ENCODE data around the gene MYL7.
A peak's percentile ranks its signal among the peaks of the same experiment; 100 is the strongest.

The MYL7 gene

GRCh38 chr7:44149571-44150465 is 8.7 kb upstream of the MYL7 start:
- no peak for DNase-seq

GRCh38 chr7:44148961-44149536 is 7.9 kb upstream of the MYL7 start:
- no peak for DNase-seq

- DNase-seq: no peak
These were observed 7.0 kb upstream of the MYL7 start for GRCh38 chr7:44148166-44148565.

DNA sequence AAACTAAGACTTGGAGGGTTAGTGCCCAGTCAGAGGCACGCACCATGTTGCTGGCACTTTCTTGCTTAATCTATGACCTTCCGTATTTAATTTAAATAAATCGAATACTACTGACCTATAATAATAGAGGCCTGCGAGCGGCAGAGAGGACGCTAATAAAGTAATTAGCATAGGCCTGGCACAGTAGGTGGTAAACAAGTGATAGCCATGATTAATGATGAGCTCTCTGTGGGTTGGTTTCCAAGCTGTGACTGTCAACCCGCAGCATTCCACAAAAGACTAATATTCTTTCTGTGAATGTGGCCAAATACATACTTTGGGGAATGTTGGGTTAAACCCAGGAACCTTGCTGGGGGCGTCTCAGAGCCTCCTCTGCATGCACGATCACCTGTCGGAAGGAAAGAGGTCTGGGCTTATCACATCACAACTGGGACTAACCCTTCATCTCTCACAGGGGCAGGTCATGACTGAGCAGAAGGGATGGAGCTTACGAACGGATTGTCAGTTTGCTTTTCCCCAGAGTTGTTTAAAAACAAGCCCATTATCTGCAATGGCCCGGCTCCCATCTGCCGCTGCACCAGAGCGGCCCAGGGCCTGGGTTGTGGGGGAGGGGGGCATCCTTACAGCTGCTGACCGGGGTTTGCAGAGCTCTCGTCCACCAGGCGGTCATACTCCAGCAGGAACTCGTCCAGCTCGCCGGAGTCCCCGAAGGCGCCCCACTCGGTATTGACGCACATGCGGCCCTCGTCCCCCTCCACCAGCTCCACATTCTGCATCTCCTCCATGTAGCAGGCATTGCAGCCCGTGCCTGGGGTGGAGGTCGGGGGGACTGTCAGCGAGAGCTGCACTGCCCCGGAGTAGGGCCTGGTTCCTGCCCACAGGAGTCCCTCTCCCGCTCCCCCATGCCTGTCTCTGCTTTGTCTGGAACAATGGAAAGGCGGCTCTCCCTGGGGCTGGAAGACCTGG is 6.2 kb upstream of the MYL7 start:
- no peak for DNase-seq

- peak in 1 of 2 donors; percentile 17 for DNase-seq
These were observed 5.1 kb upstream of the MYL7 start for GRCh38 chr7:44145969-44146911.

GRCh38 chr7:44145479-44145968 is 4.4 kb upstream of the MYL7 start:
- no peak for DNase-seq

- DNase-seq: no peak
These were observed 3.9 kb upstream of the MYL7 start for GRCh38 chr7:44144968-44145478.

DNA sequence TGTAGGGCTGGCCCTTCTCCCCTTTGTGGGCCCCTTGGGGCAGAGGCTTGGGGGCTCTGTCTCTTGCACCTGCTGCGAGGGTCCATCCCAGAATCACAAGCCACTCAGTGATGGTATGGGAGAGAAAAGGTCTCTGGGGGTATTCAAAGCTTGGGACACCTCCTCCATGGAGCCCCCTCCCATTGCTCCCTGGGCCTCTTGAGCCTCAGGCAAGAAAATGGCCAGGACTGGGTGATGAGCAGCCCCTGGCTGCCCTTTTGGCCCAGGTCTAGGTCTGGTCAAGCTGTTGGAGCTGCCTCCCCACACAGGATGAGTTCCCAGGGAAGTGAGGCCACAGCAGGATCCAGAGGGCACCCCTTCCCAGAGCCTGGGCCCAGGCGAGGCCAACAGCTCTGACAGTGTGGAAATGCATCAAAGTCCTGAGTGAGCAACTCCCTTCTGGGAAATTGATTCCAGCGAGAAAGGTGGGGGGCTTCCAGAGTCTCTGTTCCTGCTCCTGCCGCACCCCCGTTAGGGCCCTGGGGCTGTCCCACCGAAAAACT is 3.4 kb upstream of the MYL7 start:
- DNase-seq: no peak

DNA sequence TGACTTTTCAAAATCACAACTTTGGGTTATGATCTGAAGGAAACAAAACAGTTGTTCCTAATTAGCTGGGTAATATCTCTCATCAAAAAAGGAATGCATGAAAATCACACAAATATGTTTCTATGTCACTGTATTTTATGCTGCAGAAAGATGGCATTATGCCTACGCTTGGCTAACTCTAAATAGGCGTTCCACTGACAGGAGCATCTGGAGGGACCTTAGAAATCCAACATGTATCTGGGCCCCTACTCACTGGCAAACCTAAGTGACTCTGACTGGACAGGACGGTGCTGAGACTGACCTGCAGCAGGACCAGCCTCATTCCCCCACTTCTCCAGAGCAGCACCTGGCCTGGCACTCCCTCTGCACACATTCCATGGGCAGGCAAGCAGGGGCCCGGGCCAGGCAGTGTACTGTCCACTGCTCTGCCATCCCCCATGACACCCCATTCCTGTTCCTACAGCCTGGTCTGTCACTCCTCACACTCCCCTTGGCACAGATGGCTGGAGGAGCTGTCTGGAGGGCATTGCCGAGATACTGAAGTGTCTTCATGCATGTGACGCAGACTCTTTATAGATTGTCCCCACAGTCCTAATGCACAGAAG is 2.6 kb upstream of the MYL7 start:
- no peak for DNase-seq

GRCh38 chr7:44142028-44142427 is 896 bp upstream of the MYL7 start:
- DNase-seq: no peak

DNA sequence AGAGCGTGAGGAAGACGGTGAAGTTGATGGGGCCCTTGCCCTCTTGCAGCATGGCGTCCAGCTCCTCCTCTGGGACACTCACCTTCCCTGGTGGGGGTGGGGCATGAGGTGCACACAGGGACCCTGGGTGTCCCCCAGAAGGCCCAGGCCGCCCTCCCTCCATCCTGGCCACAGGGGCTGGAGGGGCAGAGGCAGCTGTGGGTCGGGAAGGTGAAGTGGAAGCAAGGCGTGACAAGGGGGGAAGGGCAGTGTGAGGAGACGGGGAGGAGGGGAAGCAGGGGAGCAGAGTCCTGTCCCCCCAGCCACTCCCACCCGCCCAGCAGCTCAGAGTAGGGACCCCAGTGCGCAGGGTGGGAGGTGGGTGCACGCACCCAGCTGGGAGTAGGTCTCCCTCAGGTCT is 791 bp downstream of the MYL7 start:
- DNase-seq: no peak

GRCh38 chr7:44139311-44140010 is 1.7 kb downstream of the MYL7 start:
- no peak for DNase-seq

- no peak for DNase-seq
These were observed 2.4 kb downstream of the MYL7 start for GRCh38 chr7:44138698-44139097.

- no peak for DNase-seq
These were observed 4.4 kb downstream of the MYL7 start for GRCh38 chr7:44136731-44137130.

DNA sequence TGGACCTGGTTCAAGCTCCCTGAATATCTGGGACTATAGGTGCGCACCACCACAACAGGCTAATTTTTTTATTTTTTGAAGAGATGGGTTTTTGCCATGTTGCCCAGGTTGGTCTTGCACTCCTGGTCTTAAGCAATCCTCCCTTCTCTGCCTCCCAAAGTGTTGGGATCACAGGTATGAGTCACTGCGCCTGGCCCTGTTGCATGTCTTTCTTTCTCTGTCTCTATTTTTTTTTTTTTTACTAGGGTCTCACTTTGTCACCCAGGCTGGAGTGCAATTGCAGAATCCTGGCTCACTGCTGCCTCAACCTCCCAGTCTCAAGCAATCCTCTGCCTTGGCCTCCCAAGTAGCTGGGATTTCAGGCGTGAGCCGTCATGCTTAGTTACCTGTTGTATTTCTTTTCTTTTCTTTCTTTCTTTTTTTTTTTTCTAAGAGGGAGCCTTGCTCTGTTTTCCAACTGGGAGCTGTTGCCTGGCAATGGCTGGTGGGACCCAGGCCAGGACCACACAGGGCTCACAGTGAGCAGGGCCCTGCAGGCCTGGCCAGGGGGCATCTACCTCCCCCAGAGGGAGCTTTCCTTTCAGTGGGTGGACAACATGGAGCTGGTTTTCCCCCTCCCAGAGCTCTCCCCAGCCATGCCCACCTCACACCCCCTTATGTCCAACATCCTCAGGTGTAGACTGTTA is 6.0 kb downstream of the MYL7 start:
- DNase-seq: no peak

GRCh38 chr7:44133295-44133694 is 7.8 kb downstream of the MYL7 start:
- no peak for DNase-seq

- DNase-seq: no peak
These were observed 9.1 kb downstream of the MYL7 start for GRCh38 chr7:44132039-44132438.

- no peak for DNase-seq
These were observed 9.7 kb downstream of the MYL7 start for GRCh38 chr7:44131173-44132029.
